Endothelial cell (in vitro differentiated cells): ENCODE results near the gene RNF5. TPM values are rescaled to one million over a fixed set of nuclear protein-coding genes. Genes with fewer than 3 reads are reported as not detected.

Experiments used
- DNase-seq: peaks from one replicate; pipeline ENCODE4 v3.0.0; 2021; ENCODE audit warnings: low spot score
- H3K27ac Mint-ChIP-seq: one replicate; pipeline ENCODE4 v1.8.0; 2021; ENCODE audit warnings: mixed read lengths, inconsistent platforms; ENCODE audit not compliant: unreplicated experiment
- H3K27me3 Mint-ChIP-seq: one replicate; pipeline ENCODE4 v1.8.0; 2021; ENCODE audit warnings: mild to moderate bottlenecking, moderate library complexity, mixed read lengths, inconsistent platforms; ENCODE audit not compliant: unreplicated experiment
- H3K36me3 Mint-ChIP-seq: one replicate; pipeline ENCODE4 v1.8.0; 2021; ENCODE audit warnings: mild to moderate bottlenecking, low read depth, mixed read lengths, inconsistent platforms; ENCODE audit not compliant: unreplicated experiment
- H3K4me1 Mint-ChIP-seq: one replicate; pipeline ENCODE4 v1.8.0; 2021; ENCODE audit warnings: mild to moderate bottlenecking, mixed read lengths, inconsistent platforms; ENCODE audit not compliant: unreplicated experiment
- H3K4me3 Mint-ChIP-seq: one replicate; pipeline ENCODE4 v1.8.0; 2021; ENCODE audit warnings: mild to moderate bottlenecking, mixed read lengths, inconsistent platforms; ENCODE audit not compliant: unreplicated experiment
- H3K9me3 Mint-ChIP-seq: one replicate; pipeline ENCODE4 v1.8.0; 2021; ENCODE audit warnings: mixed read lengths, inconsistent platforms; ENCODE audit not compliant: unreplicated experiment
- microRNA-seq: library from miRNA; unstranded; fragments of <30 nt; microRNA quantifications from one replicate; pipeline ENCODE4, GENCODE V29; 2020; ENCODE audit not compliant: unreplicated experiment
- total RNA-seq: library from RNA; stranded (reverse); fragmentation: NEBNext Ultra II Directional; extraction: Animal tissue kit (Norgen Biotek cat#: 25700); gene quantifications from one replicate; pipeline ENCODE4 v1.2.1, GENCODE V29; 2021; ENCODE audit not compliant: unreplicated experiment
- TF ChIP-seq, protein P1 (sequence below): fragments of 200-600 bp; sonication (generic); IDR thresholded peaks from one replicate; pipeline ENCODE4 v1.5.0; 2021; ENCODE audit warnings: antibody characterized with exemption; ENCODE audit not compliant: unreplicated experiment

Gene RNF5
- total RNA-seq, 1 donor from 2014 or later = 44.4 TPM

DNA sequence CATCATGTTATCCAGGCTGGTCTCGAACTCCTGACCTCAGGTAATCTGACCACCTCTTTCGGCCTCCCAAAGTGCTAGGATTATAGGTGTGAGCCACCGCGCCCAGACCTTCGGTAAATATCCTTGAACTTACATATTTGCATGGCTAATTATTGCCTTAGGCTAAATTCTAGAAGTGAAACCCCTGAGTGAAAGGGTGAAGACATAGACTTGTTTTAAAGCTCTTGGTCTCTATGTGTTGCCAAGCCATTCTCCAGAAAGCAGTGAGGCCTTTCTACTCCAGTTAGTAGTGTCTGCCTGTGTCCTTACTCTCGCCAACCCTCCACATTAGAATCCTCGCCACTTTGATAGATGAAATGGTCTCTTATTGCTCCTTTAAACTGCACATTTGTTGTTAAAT lies 48.2 kb downstream of the RNF5 start:
- Mint-ChIP-seq H3K4me3 (no peak overlapping the region), H3K4me1 (peaks cover 57% of the 10 kb centered on the region), H3K27ac (peak overlapping the region; percentile 87), H3K27me3 (peaks cover 4% of the 10 kb centered on the region), H3K9me3 (no peaks in the 10 kb centered on the region), H3K36me3 (peaks cover 2% of the 10 kb centered on the region)
- TF ChIP-seq, protein P1, sequence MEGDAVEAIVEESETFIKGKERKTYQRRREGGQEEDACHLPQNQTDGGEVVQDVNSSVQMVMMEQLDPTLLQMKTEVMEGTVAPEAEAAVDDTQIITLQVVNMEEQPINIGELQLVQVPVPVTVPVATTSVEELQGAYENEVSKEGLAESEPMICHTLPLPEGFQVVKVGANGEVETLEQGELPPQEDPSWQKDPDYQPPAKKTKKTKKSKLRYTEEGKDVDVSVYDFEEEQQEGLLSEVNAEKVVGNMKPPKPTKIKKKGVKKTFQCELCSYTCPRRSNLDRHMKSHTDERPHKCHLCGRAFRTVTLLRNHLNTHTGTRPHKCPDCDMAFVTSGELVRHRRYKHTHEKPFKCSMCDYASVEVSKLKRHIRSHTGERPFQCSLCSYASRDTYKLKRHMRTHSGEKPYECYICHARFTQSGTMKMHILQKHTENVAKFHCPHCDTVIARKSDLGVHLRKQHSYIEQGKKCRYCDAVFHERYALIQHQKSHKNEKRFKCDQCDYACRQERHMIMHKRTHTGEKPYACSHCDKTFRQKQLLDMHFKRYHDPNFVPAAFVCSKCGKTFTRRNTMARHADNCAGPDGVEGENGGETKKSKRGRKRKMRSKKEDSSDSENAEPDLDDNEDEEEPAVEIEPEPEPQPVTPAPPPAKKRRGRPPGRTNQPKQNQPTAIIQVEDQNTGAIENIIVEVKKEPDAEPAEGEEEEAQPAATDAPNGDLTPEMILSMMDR = no peak
- DNase-seq = no peak

Small RNAs within 50 kb of the gene (microRNA-seq; reads per million reads assigned to microRNA genes)
- 8.8 reads per million, percentile 57 among the genes with 10 or more reads in this experiment for gene MIR6721
- gene MIR6833 = not detected

Other genes starting within 250 kb of the RNF5 start
- not detected for gene CFB, start 232.3 kb upstream of the RNF5 start, total RNA-seq
- 47.8 TPM for gene NELFE, start 219.4 kb upstream of the RNF5 start, total RNA-seq
- gene SKIC2, start 219.2 kb upstream of the RNF5 start, total RNA-seq = 63.4 TPM
- gene DXO, start 206.3 kb upstream of the RNF5 start, total RNA-seq = 12.6 TPM
- gene C4A, start 196.3 kb upstream of the RNF5 start, total RNA-seq = 6.1 TPM
- gene C4B, start 163.6 kb upstream of the RNF5 start, total RNA-seq = 4.6 TPM
- 0.44 TPM for gene CYP21A2, start 140.0 kb upstream of the RNF5 start, total RNA-seq
- 7.5 TPM for gene TNXB, start 69.1 kb upstream of the RNF5 start, total RNA-seq
- 72.9 TPM for gene ATF6B, start 50.2 kb upstream of the RNF5 start, total RNA-seq
- gene FKBPL, start 48.1 kb upstream of the RNF5 start, total RNA-seq = 5.2 TPM
- 2.1 TPM for gene PRRT1, start 26.5 kb upstream of the RNF5 start, total RNA-seq
- gene PPT2, start 24.3 kb upstream of the RNF5 start, total RNA-seq = 44.4 TPM
- 37.4 TPM for gene EGFL8, start 13.8 kb upstream of the RNF5 start, total RNA-seq
- 93.3 TPM for gene AGPAT1, start 2.3 kb upstream of the RNF5 start, total RNA-seq
- 42.2 TPM for gene AGER, start 5.8 kb downstream of the RNF5 start, total RNA-seq
- gene PBX2, start 11.8 kb downstream of the RNF5 start, total RNA-seq = 308 TPM
- 49.0 TPM for gene GPSM3, start 14.2 kb downstream of the RNF5 start, total RNA-seq
- gene NOTCH4, start 45.7 kb downstream of the RNF5 start, total RNA-seq = 151 TPM
- gene TSBP1, start 193.5 kb downstream of the RNF5 start, total RNA-seq = not detected
- not detected for gene BTNL2, start 228.8 kb downstream of the RNF5 start, total RNA-seq